Spleen (tissue), 13 donors: ENCODE results near the gene ABCA9. TPM values are rescaled to one million over a fixed set of nuclear protein-coding genes. Genes with fewer than 3 reads are reported as not detected.

ENCODE experiments used
- DNase-seq: peaks from one replicate; pipeline ENCODE4 v3.0.0-alpha.2; 2020
- H3K27ac ChIP-seq, 8 donors: fragments of 200-600 bp; sonication (generic) in 7 of 8; 1 replicate in 4 of 8; 2 replicates in 4 of 8; pipeline versions ENCODE4 v1.5.0 to v1.8.0; 2016 to 2021; ENCODE audit warnings: inconsistent platforms in 4 of 8, mild to moderate bottlenecking in 4 of 8, moderate library complexity in 1 of 8
- H3K27me3 ChIP-seq, 7 donors: fragments of 200-600 bp; sonication (generic) in 6 of 7; replicated peaks in 1 of 7; 1 replicate in 4 of 7; 2 replicates in 3 of 7; pipeline versions ENCODE4 v1.5.0 to v1.8.0; 2016 to 2021; ENCODE audit warnings: inconsistent platforms in 3 of 7, mild to moderate bottlenecking in 1 of 7
- H3K36me3 ChIP-seq, 6 donors: fragments of 200-600 bp; sonication (generic) in 5 of 6; 1 replicate in 4 of 6; 2 replicates in 2 of 6; pipeline versions ENCODE4 v1.5.0 to v1.8.0; 2016 to 2021; ENCODE audit warnings: inconsistent platforms in 2 of 6
- H3K4me1 ChIP-seq, 6 donors: fragments of 200-600 bp; sonication (generic) in 5 of 6; 1 replicate in 3 of 6; 2 replicates in 3 of 6; pipeline versions ENCODE4 v1.5.0 to v1.8.0; 2016 to 2021; ENCODE audit warnings: inconsistent platforms in 3 of 6
- H3K4me3 ChIP-seq, 8 donors: fragments of 200-600 bp; sonication (generic) in 7 of 8; 1 replicate in 4 of 8; 2 replicates in 4 of 8; pipeline versions ENCODE4 v1.5.0 to v1.8.0; 2016 to 2021; ENCODE audit warnings: inconsistent platforms in 4 of 8, mild to moderate bottlenecking in 4 of 8, moderate library complexity in 2 of 8
- H3K9me3 ChIP-seq, 8 donors: fragments of 200-600 bp; sonication (generic) in 7 of 8; 1 replicate in 4 of 8; 2 replicates in 4 of 8; pipeline versions ENCODE4 v1.5.0 to v1.8.0; 2016 to 2021; ENCODE audit warnings: inconsistent platforms in 4 of 8
- POLR2A ChIP-seq, 3 donors: fragments of 450-650 bp; IDR thresholded peaks; one replicate each; pipeline ENCODE4 v1.5.1; 2017; ENCODE audit warnings: antibody characterized with exemption in 3 of 3, mild to moderate bottlenecking in 1 of 3
- POLR2AphosphoS5 ChIP-seq, 3 donors: sonication (generic); formaldehyde crosslinking; IDR thresholded peaks; one replicate each; pipeline ENCODE4 v1.5.1; 2017; ENCODE audit warnings: antibody characterized with exemption in 3 of 3
- WGBS, 5 donors: extraction: QIAGEN DNeasy Blood & Tissue Kit in 3 of 5; methylation state at CpG; one replicate each; pipeline versions ENCODE4 v1.1.5 to v1.1.7; 2013 to 2018; 5-methylcytosine and 5-hydroxymethylcytosine counted together
- intact Hi-C: fragments of 100-400 bp; cut with DNase I; formaldehyde crosslinking; loops from one replicate; pipeline ENCODE4 v1.15.0; 2023; ENCODE audit warnings: low total_unique reads
- long read RNA-seq, 2 donors: transcript quantifications; one replicate each; lab custom pipeline, GENCODE V29; 2026
- polyA plus RNA-seq, 3 donors: library from polyadenylated mRNA; stranded (reverse); fragments of 200-250 nt; gene quantifications; one replicate each; pipeline ENCODE4 v1.2.1, GENCODE V29; 2013
- total RNA-seq, 7 donors: library from RNA; depleted of rRNA in 3 of 7; stranded (reverse); fragments of >200 nt in 3 of 7; fragmentation: NEBNext Ultra II Directional in 4 of 7; extraction: Animal tissue kit (Norgen Biotek cat#: 25700) in 4 of 7; gene quantifications; one replicate each; pipeline versions ENCODE4 v1.1.0 to v1.2.1, GENCODE V29; 2016 to 2021
- TF ChIP-seq, protein P1 (sequence below), 11 experiments: fragments of 200-600 bp in 7 of 11; fragments of 450-650 bp in 4 of 11; sonication (generic) in 4 of 11; IDR thresholded peaks in 8 of 11; conservative IDR thresholded peaks in 3 of 11; 1 replicate in 7 of 11; 2 replicates in 4 of 11; pipeline versions ENCODE4 v1.4.0 to v1.8.0; 2016 to 2021; ENCODE audit warnings: antibody characterized with exemption in 11 of 11, inconsistent platforms in 4 of 11, mild to moderate bottlenecking in 1 of 11
- donor health status: healthy with polysubstance abuse.
- donor health status: DM: no; HTN: no; CAD: no; lungs with moderate emphysema.
- donor health status: DM: no; HTN: no; CAD: no.
- donor health status: Bipolar disorder and iron deficiency.
- donor health status: healthy.
- donor health status: DM: no; HTN: no; CAD: no.
- donor health status: DM: yes; HTN: yes; CAD: no.

Gene ABCA9, protein sequence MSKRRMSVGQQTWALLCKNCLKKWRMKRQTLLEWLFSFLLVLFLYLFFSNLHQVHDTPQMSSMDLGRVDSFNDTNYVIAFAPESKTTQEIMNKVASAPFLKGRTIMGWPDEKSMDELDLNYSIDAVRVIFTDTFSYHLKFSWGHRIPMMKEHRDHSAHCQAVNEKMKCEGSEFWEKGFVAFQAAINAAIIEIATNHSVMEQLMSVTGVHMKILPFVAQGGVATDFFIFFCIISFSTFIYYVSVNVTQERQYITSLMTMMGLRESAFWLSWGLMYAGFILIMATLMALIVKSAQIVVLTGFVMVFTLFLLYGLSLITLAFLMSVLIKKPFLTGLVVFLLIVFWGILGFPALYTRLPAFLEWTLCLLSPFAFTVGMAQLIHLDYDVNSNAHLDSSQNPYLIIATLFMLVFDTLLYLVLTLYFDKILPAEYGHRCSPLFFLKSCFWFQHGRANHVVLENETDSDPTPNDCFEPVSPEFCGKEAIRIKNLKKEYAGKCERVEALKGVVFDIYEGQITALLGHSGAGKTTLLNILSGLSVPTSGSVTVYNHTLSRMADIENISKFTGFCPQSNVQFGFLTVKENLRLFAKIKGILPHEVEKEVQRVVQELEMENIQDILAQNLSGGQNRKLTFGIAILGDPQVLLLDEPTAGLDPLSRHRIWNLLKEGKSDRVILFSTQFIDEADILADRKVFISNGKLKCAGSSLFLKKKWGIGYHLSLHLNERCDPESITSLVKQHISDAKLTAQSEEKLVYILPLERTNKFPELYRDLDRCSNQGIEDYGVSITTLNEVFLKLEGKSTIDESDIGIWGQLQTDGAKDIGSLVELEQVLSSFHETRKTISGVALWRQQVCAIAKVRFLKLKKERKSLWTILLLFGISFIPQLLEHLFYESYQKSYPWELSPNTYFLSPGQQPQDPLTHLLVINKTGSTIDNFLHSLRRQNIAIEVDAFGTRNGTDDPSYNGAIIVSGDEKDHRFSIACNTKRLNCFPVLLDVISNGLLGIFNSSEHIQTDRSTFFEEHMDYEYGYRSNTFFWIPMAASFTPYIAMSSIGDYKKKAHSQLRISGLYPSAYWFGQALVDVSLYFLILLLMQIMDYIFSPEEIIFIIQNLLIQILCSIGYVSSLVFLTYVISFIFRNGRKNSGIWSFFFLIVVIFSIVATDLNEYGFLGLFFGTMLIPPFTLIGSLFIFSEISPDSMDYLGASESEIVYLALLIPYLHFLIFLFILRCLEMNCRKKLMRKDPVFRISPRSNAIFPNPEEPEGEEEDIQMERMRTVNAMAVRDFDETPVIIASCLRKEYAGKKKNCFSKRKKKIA (N-terminal part only)
- total RNA-seq (1 to 10 TPM in 6 of 7 donors, under 1 TPM in 1; 0.30 to 5.7 (median 2.4) TPM), polyA plus RNA-seq (under 1 TPM; 0.35 to 0.42 (median 0.35) TPM)
- long read RNA-seq, donor 1 = 0 reads
- long read RNA-seq, donor 2 = 0 reads

DNA sequence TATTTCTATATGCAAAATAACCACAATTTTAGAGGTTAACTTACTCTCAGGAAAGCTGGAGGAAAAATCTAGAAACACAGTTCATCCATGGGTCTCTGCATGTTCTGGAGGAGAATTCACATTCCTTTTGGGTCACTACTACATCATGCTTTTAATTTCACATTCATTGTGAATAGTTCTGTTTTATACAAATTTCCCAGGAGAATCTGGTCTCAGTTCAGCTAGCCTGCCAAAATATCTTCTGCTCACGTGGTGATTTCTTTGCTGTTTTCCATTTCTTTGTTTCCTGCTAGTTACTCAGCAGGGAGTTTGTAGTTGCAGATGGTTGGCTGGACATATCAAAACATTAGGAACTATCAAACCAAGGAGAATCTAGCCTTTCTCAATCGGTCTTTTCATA lies at the start of gene ABCA9:
ABCA9 (minus strand) TSS at position 106 of the 400 bp plus-strand sequence. CDS start 9,801 bp downstream, outside the sequence.
- H3K27me3 ChIP-seq = no peaks in the 10 kb centered on the region
- H3K36me3 ChIP-seq = no peaks in the 10 kb centered on the region
- no peak for TF ChIP-seq POLR2A (IDR thresholded peaks at IDR 0.05)
- TF ChIP-seq, protein P1, sequence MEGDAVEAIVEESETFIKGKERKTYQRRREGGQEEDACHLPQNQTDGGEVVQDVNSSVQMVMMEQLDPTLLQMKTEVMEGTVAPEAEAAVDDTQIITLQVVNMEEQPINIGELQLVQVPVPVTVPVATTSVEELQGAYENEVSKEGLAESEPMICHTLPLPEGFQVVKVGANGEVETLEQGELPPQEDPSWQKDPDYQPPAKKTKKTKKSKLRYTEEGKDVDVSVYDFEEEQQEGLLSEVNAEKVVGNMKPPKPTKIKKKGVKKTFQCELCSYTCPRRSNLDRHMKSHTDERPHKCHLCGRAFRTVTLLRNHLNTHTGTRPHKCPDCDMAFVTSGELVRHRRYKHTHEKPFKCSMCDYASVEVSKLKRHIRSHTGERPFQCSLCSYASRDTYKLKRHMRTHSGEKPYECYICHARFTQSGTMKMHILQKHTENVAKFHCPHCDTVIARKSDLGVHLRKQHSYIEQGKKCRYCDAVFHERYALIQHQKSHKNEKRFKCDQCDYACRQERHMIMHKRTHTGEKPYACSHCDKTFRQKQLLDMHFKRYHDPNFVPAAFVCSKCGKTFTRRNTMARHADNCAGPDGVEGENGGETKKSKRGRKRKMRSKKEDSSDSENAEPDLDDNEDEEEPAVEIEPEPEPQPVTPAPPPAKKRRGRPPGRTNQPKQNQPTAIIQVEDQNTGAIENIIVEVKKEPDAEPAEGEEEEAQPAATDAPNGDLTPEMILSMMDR (IDR thresholded peaks at IDR 0.05 in 8 of 11, conservative IDR thresholded peaks at IDR 0.05 in 3 of 11) = no peak
- TF ChIP-seq POLR2AphosphoS5 (IDR thresholded peaks at IDR 0.05) = no peak
- H3K4me3 ChIP-seq = no peak within 1 kb of the TSS
- WGBS, 5 donors = 33 to 46% (median 41%) methylated on average over 2 of the region's 2 CpGs
- intact Hi-C loops = no loop called here
- peaks cover 0 to 14% (median 6%) of the 10 kb centered on the region in 8 donors for H3K9me3 ChIP-seq
- no peak for DNase-seq
- no peak within 1 kb of the TSS for H3K27ac ChIP-seq
- H3K4me1 ChIP-seq = peaks cover 0 to 5% (median 0%) of the 10 kb centered on the region in 6 donors

DNA sequence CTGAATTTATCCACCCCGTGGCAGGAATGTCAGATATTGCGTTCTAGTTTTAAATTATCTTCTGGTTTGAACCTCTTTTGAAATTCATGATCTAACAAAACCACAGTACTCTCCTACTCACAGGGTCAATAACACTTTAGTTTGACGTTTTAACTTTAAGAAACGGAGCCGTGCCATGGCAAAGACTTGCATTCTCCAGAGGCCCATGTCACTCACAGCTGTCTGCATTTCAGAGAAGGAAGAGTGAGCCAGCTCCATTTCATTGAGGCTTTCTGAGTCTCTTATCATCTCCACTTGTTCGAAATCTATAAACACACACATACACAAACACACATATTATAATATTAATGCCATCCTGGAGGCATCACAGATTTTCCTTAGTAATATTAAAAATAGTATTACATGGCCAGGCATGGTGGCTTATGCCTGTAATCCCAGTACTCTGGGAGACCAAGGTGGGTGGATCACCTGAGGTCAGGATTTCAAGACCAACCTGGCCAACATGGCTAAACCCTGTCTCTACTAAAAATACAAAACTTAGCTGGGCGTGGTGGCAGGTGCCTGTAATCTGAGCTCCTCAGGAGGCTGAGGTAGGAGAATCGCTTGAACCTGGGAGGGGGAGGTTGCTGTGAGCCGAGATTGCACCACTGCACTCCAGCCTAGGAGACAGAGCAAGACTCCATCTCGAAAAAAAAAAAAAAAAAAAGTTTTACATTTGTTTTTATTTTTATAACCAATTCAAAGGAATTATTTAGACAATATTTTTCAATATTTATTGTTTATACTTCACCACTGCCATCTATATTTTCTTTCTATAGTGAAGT lies 45.4 kb upstream of the ABCA9 start:
- H3K4me1 ChIP-seq = no peaks in the 10 kb centered on the region
- H3K27me3 ChIP-seq = no peaks in the 10 kb centered on the region
- no peak overlapping the region for H3K4me3 ChIP-seq
- intact Hi-C loops = no loop called here
- DNase-seq = no peak
- TF ChIP-seq, protein P1 (IDR thresholded peaks at IDR 0.05 in 8 of 11, conservative IDR thresholded peaks at IDR 0.05 in 3 of 11) = no peak
- TF ChIP-seq POLR2A (IDR thresholded peaks at IDR 0.05) = no peak
- no peak for TF ChIP-seq POLR2AphosphoS5 (IDR thresholded peaks at IDR 0.05)
- 87 to 92% (median 88%) methylated on average over 10 of the region's 10 CpGs for WGBS, 5 donors
- no peaks in the 10 kb centered on the region for H3K9me3 ChIP-seq
- H3K27ac ChIP-seq = no peak overlapping the region
- no peaks in the 10 kb centered on the region for H3K36me3 ChIP-seq

DNA sequence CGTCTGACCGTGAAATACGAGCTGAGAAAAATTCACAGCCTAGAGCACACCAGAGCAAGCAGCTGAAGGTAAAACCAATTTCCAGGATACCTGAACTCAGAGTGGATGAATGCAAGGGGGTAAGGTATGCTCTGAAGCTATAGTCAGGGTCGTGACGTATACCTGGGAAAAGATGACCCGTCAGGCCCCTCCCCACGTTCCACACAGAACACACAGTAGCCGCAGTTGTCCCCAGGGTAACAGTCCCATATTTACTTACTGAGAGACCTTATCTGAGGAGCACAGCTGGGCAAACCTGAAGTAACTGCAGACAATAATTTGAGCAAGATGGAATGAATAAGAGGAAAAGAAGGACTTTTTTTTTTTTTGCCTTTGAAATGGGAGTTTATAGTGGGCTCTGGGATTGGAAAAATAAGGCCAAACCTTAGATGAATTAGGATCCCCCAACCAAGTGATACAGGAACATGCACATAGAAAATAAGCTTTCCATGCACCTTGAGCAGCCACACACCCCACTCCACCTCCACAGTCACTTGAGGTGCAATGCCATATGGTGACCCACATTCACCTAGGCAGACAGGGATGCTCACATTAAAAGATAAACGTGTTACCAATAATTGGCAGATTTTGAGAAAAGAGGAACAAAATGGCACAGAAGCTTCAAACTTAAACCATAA lies 43.0 kb upstream of the ABCA9 start:
- no peaks in the 10 kb centered on the region for H3K36me3 ChIP-seq
- DNase-seq = no peak
- no peaks in the 10 kb centered on the region for H3K4me1 ChIP-seq
- intact Hi-C loops = no loop called here
- 90 to 95% (median 93%) methylated on average over 9 of the region's 9 CpGs for WGBS, 5 donors
- no peaks in the 10 kb centered on the region for H3K27me3 ChIP-seq
- H3K9me3 ChIP-seq = no peaks in the 10 kb centered on the region
- H3K27ac ChIP-seq = no peak overlapping the region
- TF ChIP-seq, protein P1 (IDR thresholded peaks at IDR 0.05 in 8 of 11, conservative IDR thresholded peaks at IDR 0.05 in 3 of 11) = no peak
- TF ChIP-seq POLR2A (IDR thresholded peaks at IDR 0.05) = no peak
- TF ChIP-seq POLR2AphosphoS5 (IDR thresholded peaks at IDR 0.05) = no peak
- H3K4me3 ChIP-seq = no peak overlapping the region
